Activated CD4-positive, alpha-beta T cell treated with anti-CD3 and anti-CD28 coated beads, Interleukin-2, amount 10 ng/mL, durations not matched to agents 7 days and 5 days (primary cell): ENCODE results near the gene ARL15. TPM values are rescaled to one million over a fixed set of nuclear protein-coding genes. Genes with fewer than 3 reads are reported as not detected.

Experiments used
- CTCF ChIA-PET: fragments of 350-600 bp; sonication (Branson Sonifier 250); formaldehyde crosslinking; loops from one replicate; lab custom pipeline; 2021; ENCODE audit warnings: antibody characterized with exemption; lab: Charles Lee
- POLR2A ChIA-PET: fragments of 350-600 bp; sonication (Branson Sonifier 250); formaldehyde crosslinking; loops from one replicate; lab custom pipeline; 2021; ENCODE audit warnings: antibody characterized with exemption; lab: Charles Lee
- DNase-seq: peaks from one replicate; pipeline ENCODE4 v3.0.0-alpha.2; 2020
- H3K27ac Mint-ChIP-seq: one replicate; pipeline ENCODE4 v1.8.0; 2021; ENCODE audit warnings: mild to moderate bottlenecking, moderate library complexity, mixed read lengths
- H3K27me3 Mint-ChIP-seq: one replicate; pipeline ENCODE4 v1.8.0; 2021; ENCODE audit warnings: mixed read lengths
- H3K36me3 Mint-ChIP-seq: one replicate; pipeline ENCODE4 v1.8.0; 2021; ENCODE audit warnings: low read depth, mixed read lengths
- H3K4me1 Mint-ChIP-seq: one replicate; pipeline ENCODE4 v1.8.0; 2021; ENCODE audit warnings: mixed read lengths
- H3K4me3 Mint-ChIP-seq: one replicate; pipeline ENCODE4 v1.8.0; 2021; ENCODE audit warnings: mild to moderate bottlenecking, moderate library complexity, mixed read lengths
- H3K9me3 Mint-ChIP-seq: one replicate; pipeline ENCODE4 v1.8.0; 2021; ENCODE audit warnings: mixed read lengths
- total RNA-seq, 2 experiments: library from RNA; stranded (reverse); gene quantifications; one replicate each; pipeline ENCODE4 v1.2.3, GENCODE V29; 2021

ARL15 gene
- total RNA-seq, 2 experiments from 2014 or later, result 13.5 to 16.1 TPM

DNA sequence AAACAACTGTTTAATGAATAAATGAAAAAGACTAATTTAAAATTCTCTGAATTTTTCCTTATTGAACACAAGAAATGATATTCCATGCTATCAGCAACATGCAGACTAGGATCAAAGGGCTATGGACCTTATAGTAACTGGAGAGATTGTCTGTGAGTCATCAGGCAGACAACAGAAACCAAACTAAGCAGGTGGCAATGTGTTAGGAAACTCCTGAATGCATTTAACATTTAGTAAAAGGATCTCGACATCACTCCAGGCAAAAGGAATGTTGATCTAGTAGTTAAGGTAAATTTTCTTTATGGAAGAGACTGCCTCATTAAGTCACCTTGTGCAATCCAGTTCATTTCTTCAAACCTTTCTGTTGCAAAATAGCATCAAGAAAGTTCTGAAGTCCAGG is 58.4 kb downstream of the ARL15 start:
- no peak overlapping the region for H3K27ac Mint-ChIP-seq

DNA sequence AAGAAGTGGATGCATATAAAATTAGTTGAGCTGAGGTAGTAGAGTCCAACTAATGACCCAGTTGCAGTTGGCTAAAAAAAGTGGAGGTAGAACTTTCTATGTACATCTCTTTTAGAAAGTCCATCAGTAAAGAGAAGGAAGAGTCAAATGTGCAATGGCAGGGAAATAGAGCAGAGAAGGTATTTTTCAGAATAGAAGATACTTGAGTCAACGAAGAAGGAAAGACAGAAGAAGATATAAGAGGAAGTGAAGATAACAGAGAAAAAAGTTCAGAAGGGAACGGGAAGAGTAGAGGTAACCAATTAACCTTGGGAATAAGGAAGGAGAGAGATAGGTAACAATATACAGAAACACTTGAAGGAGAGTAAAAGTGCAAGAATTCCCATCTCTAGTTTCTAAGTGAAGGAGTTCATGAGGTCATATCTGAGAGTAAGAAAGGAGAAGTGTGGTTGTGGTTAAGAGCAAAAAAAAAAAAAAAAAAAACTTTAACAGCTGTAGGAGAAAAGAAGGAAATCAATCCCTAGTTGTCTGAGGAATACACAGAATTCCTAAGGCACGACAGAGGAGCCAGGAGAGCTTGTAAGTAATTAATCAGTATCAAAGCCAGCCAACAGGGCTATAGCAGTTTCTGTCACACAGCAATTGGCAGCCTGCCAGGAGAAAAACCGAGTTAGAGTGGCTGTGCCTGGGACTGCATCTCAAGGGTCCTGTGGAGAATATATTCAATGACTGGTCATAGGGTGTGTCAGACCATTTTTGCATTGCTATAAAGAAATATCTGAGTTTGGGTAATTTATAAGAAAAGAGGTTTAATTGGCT is 61.0 kb downstream of the ARL15 start:
- H3K36me3 Mint-ChIP-seq, result no peaks in the 10 kb centered on the region
- ChIA-PET POLR2A (no interaction called here), CTCF (interaction anchor here (1.0 kb wide), 1 partner anchor 26 kb away, joined by 3 read pairs; no protein-coding TSS in a partner anchor)
- no peaks in the 10 kb centered on the region for H3K9me3 Mint-ChIP-seq
- H3K4me1 Mint-ChIP-seq, result no peaks in the 10 kb centered on the region
- no peak overlapping the region for H3K4me3 Mint-ChIP-seq
- H3K27me3 Mint-ChIP-seq, result no peaks in the 10 kb centered on the region
- peak; percentile 11 for DNase-seq
- H3K27ac Mint-ChIP-seq, result no peak overlapping the region

More for the DNA sequence above, 58.4 kb downstream of the ARL15 start:
- Mint-ChIP-seq H3K36me3 (peaks cover 6% of the 10 kb centered on the region), H3K4me3 (no peak overlapping the region), H3K27me3 (no peaks in the 10 kb centered on the region), H3K4me1 (peaks cover 13% of the 10 kb centered on the region), H3K9me3 (no peaks in the 10 kb centered on the region)
- ChIA-PET POLR2A (no interaction called here), CTCF (no interaction called here)
- DNase-seq, result no peak

DNA sequence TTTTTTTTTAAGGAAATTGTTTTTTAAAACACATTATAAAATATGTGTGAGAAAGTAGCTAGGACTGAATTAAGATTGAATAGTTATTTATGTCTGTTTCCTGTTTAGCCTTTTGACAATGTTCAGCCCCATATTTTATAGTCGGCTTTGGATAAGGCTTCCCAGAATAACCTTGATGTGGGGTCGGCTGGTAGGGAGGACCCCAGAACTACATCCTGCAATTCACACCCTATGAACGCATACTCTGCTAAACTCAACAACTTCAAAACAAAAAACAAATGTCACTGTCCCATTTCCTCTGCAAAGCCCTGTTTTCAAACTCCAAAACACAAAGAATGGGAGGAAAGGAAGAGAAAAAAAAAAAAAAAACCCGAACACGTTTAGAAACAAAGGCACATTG is 63.1 kb downstream of the ARL15 start:
- ChIA-PET CTCF (interaction anchor here (0.7 kb wide), 1 partner anchor 270 kb away, joined by 3 read pairs; no protein-coding TSS in a partner anchor), POLR2A (no interaction called here)
- H3K27me3 Mint-ChIP-seq, result no peaks in the 10 kb centered on the region
- no peaks in the 10 kb centered on the region for H3K36me3 Mint-ChIP-seq
- H3K4me3 Mint-ChIP-seq, result no peak overlapping the region
- H3K9me3 Mint-ChIP-seq, result no peaks in the 10 kb centered on the region
- no peaks in the 10 kb centered on the region for H3K4me1 Mint-ChIP-seq
- no peak overlapping the region for H3K27ac Mint-ChIP-seq
- no peak for DNase-seq

DNA sequence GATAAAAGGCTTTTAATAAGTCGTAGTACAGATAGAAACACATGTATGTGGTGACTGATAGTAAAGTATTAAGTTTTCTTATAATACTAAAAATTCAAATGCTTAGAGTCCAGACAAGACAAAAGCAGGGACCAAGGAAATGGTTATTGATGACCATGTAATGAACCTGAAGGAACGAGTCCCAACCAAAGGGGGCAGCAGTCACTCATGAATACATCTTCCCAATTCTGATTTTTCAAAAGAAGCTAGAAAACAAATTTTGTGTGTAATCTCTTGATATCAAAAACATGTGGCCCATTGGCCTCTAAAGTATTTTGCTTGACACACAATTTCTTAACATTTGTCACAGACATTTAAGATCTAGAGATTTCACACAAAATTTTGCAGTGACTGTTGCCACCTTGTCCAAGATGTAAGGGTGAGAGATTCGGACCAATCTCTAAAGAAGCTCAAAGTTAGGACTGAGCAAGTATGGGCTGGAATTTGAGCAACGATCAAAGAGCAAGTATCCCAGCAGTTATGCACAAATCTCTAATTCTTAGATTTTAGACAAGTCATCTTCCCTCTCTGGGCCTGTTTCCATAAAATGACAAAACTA is 66.8 kb downstream of the ARL15 start:
- no peaks in the 10 kb centered on the region for H3K9me3 Mint-ChIP-seq
- CTCF ChIA-PET, result interaction anchor here (0.8 to 1.8 kb wide), 5 partner anchors 9 to 245 kb away, joined by 3 to 6 read pairs (median 3); no protein-coding TSS in a partner anchor
- H3K27me3 Mint-ChIP-seq, result no peaks in the 10 kb centered on the region
- POLR2A ChIA-PET, result no interaction called here
- DNase-seq, result peak; percentile 44
- H3K36me3 Mint-ChIP-seq, result no peaks in the 10 kb centered on the region
- no peak overlapping the region for H3K4me3 Mint-ChIP-seq
- H3K4me1 Mint-ChIP-seq, result no peaks in the 10 kb centered on the region
- no peak overlapping the region for H3K27ac Mint-ChIP-seq

DNA sequence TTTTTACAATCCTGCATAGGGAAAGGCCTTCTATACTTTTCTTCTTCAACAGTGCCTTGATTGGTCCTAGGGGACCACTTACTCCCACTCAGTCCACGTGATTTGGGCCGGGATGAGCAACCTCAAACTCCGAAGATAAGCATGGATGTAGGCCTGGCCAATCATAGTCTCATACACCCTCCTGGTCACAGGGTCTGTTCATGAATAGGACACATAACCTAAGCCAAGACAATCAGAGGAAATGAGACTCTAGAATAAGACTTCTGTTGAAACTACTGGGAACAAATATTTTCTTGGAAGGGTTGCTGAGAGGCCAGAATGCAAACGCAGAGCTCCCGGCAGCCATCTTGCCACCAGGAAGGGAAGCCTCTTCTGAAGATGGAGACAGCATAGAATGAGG is 68.1 kb downstream of the ARL15 start:
- ChIA-PET CTCF (no interaction called here), POLR2A (no interaction called here)
- Mint-ChIP-seq H3K4me1 (no peaks in the 10 kb centered on the region), H3K36me3 (no peaks in the 10 kb centered on the region), H3K4me3 (no peak overlapping the region), H3K27ac (no peak overlapping the region), H3K9me3 (no peaks in the 10 kb centered on the region), H3K27me3 (no peaks in the 10 kb centered on the region)
- DNase-seq, result no peak

DNA sequence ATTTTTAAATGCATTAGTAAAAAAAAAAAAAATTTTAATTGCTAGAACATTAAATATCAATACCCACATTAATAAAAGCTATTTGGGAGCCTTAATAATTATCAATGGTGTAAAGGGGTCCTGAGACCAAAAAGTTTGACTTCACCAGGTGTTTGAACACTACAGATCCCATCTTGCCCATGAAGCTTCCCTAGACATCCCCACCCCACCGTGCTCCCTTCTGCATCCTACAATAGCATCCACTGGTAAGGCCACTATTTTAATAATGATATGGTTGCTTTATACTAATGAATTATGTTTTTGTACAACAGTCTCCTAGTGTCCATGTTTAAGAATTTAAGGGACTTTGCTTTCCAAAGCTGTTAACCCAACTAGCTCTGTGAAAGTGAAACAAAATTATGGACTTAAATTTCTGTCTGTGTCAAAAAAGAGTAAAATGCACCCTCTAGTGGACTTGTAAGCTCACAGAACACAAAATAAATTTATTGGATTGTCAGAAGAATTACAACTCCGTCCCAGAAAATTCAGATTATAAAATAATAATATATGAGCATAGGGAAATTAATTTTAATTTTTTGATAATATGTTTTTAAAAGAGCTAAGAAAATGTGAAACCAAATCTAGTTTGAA is 76.0 kb downstream of the ARL15 start:
- Mint-ChIP-seq H3K27ac (no peak overlapping the region), H3K27me3 (no peaks in the 10 kb centered on the region), H3K36me3 (no peaks in the 10 kb centered on the region), H3K9me3 (no peaks in the 10 kb centered on the region), H3K4me1 (peaks cover 3% of the 10 kb centered on the region), H3K4me3 (no peak overlapping the region)
- ChIA-PET CTCF (interaction anchor here (0.6 to 1.4 kb wide), 5 partner anchors 9 to 1285 kb away, joined by 3 read pairs; partner anchors contain the start of gene MOCS2), POLR2A (no interaction called here)
- DNase-seq, result no peak

DNA sequence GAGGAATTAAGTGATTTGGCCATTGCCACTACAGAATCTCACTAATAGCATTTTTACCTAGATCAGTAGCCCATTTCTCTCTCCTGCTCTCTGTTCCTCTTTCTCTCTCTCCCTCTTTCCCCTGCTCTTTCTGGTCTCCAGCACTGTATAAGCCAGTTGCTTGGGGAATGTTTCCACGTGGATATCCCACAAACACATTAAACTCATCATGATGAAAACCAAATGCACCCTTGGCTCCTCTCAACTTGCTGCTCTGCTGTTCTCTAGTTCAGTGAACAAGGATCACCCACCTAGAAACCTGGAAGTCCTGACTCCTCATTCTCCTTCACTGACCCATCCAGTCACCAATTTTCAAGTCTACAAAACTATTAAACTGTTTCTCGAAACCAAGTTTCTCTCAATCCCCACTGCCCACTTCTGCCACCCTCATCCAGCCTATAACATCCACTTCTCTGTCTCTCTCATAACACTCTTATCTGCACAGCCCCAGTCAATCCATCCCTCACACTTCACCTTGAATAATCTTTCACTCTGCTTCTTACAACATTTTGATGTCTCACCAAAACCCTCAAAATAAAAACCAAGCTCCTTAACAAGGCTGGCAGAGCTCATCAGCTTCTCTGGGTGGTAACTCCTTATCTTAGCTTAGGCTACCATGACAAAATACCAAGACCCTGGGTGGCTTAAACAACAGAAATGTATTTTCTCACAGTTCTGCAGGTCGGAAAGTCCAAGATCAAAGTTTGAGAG is 79.3 kb downstream of the ARL15 start:
- Mint-ChIP-seq H3K27ac (no peak overlapping the region), H3K36me3 (no peaks in the 10 kb centered on the region), H3K9me3 (no peaks in the 10 kb centered on the region), H3K4me3 (no peak overlapping the region), H3K4me1 (peaks cover 5% of the 10 kb centered on the region), H3K27me3 (no peaks in the 10 kb centered on the region)
- POLR2A ChIA-PET, result no interaction called here
- no peak for DNase-seq
- CTCF ChIA-PET, result no interaction called here

DNA sequence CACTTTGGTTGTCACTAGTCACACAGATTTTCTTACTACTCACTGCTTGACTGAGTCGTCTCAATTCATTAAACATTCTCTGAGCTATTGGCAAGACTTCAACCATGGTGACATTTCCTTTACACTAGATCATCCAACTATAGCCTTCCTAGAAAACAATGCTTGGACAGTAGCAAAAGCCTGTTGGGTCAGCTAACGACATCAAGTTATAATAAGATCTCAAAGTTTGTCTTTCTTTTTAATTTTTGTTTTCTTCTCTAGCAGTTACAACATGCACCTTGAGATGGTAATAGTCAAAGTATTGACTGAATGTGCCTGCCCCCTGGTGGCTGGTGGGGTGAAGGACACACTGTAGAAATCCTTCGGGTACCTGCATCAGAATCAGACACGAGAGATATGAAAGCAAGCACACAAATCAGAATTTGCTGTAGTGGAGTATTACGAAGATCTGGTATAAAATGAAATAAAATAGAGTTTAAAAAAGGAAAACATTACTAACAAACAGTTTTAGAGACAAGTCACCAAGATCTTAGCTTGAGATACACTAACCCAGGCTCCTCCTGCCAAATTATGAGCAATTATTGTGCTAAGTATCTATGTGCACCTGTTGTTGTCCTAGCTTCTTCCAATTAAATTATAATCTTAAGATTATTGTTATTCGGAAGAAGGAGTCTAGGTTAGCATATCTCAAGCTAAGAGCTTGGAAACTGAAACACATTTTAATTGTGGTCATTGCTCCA is 81.2 kb downstream of the ARL15 start:
- Mint-ChIP-seq H3K27me3 (no peaks in the 10 kb centered on the region), H3K36me3 (no peaks in the 10 kb centered on the region), H3K4me1 (peaks cover 2% of the 10 kb centered on the region), H3K27ac (no peak overlapping the region), H3K4me3 (no peak overlapping the region), H3K9me3 (no peaks in the 10 kb centered on the region)
- ChIA-PET POLR2A (no interaction called here), CTCF (interaction anchor here (1.5 kb wide), 1 partner anchor 9 kb away, joined by 5 read pairs; no protein-coding TSS in a partner anchor)
- DNase-seq, result peak; percentile 78

DNA sequence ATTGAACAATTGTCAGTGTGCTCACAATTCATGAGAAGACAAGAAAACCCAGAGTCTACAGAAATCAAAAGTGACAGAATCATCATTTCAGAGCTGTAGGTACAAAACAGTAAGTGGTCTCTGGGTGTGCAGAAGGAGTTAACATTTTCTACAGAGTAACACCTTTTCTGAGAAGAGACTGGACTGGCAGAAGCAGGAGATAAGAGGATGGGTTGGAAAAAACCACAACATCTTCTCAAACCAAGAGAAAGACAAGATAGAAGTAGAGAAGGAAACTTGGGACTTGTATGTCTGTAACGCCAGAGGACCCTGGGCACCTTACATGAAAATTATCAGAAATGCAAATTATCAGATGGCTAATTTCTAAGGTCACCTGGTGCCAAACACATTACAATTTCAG is 82.6 kb downstream of the ARL15 start:
- no peak overlapping the region for H3K27ac Mint-ChIP-seq
- DNase-seq, result no peak
- ChIA-PET POLR2A (no interaction called here), CTCF (no interaction called here)
- H3K4me1 Mint-ChIP-seq, result peaks cover 2% of the 10 kb centered on the region
- no peak overlapping the region for H3K4me3 Mint-ChIP-seq
- H3K36me3 Mint-ChIP-seq, result no peaks in the 10 kb centered on the region
- no peaks in the 10 kb centered on the region for H3K27me3 Mint-ChIP-seq
- H3K9me3 Mint-ChIP-seq, result no peaks in the 10 kb centered on the region

DNA sequence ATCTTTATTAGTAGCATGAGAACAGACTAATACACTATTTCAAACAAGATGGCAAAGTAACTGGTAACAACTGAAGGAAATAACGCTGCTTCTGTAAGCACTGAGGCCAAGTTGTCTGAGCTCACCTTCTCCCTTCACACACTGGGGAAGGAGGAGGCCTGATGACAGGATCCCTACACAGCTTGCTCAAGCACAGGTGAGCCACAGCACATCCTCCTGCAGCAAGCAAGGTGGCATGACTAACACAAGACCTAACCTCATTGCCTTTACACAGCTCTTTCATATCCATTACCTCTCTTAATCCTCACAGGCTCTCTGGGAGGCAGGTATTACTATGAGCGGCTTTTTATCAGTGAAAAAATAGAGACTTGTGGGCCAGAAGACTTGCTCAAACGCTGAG is 83.3 kb downstream of the ARL15 start:
- ChIA-PET CTCF (no interaction called here), POLR2A (no interaction called here)
- Mint-ChIP-seq H3K27me3 (no peaks in the 10 kb centered on the region), H3K27ac (no peak overlapping the region), H3K4me1 (peaks cover 2% of the 10 kb centered on the region), H3K36me3 (no peaks in the 10 kb centered on the region), H3K9me3 (no peaks in the 10 kb centered on the region), H3K4me3 (no peak overlapping the region)
- no peak for DNase-seq

DNA sequence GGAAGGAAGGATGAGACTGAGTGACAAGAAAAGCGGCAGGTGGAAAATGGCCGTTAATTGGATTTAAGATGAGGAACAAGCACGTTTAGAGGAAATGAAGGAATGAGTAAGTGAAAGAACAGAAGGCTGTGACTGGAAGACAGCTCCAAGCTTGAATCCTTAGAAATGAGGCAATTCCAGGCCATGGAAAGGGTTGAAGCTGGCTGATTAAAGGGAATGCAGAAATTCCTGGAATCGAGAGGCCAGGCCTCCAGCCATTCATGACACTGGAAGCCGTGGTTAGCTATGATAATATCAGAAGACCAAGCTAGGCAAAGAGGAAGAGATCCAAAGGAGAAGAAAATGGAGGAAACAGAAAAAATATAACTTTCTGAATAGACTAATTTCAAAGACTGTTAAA is 84.2 kb downstream of the ARL15 start:
- Mint-ChIP-seq H3K36me3 (no peaks in the 10 kb centered on the region), H3K4me3 (no peak overlapping the region), H3K27ac (no peak overlapping the region), H3K9me3 (no peaks in the 10 kb centered on the region), H3K4me1 (peaks cover 2% of the 10 kb centered on the region), H3K27me3 (no peaks in the 10 kb centered on the region)
- CTCF ChIA-PET, result no interaction called here
- POLR2A ChIA-PET, result no interaction called here
- DNase-seq, result no peak
